Measurements from ENCODE around the gene HOATZ. TPM values are rescaled to one million over a fixed set of nuclear protein-coding genes. Genes with fewer than 3 reads are reported as not detected.

Gene HOATZ
- total RNA-seq, 1 experiment from 2014 or later: not detected

- CTCF ChIA-PET: no interaction called here
- no peak overlapping the region for H3K4me2 ChIP-seq (ENCODE audit: low read length)
- no peak overlapping the region for H2AFZ ChIP-seq (ENCODE audit: low read depth, low read length, poor library complexity, severe bottlenecking)
- H3K4me3 ChIP-seq (replicated peaks in 1 of 2; ENCODE audit: low read depth in 1 of 2, low read length in 2 of 2): no peak overlapping the region
- no peaks in the 10 kb centered on the region for H3K79me2 ChIP-seq (ENCODE audit: insufficient read depth, low read length)
- H4K20me1 ChIP-seq (ENCODE audit: insufficient read depth): no peaks in the 10 kb centered on the region
- TF ChIP-seq ZBTB33 (IDR thresholded peaks at IDR 0.05; ENCODE audit: extremely low read depth, insufficient replicate concordance, low read length) (no peak), YY1 (IDR thresholded peaks at IDR 0.05; ENCODE audit: extremely low read depth, insufficient replicate concordance, low read depth, low read length) (no peak), EZH2phosphoT487 (IDR thresholded peaks at IDR 0.05; ENCODE audit: borderline replicate concordance) (no peak), SRF (IDR thresholded peaks at IDR 0.05; ENCODE audit: low read depth) (no peak), ATF3 (IDR thresholded peaks at IDR 0.05) (no peak), JUND (IDR thresholded peaks at IDR 0.05) (no peak), EZH2 (IDR thresholded peaks at IDR 0.05) (no peak), POLR2AphosphoS5 (IDR thresholded peaks at IDR 0.05; ENCODE audit: low read depth, low read length) (no peak), RAD21 (IDR thresholded peaks at IDR 0.05; ENCODE audit: low read depth) (no peak), POLR2A (IDR thresholded peaks at IDR 0.05; ENCODE audit: borderline replicate concordance, extremely low read depth, insufficient read depth, insufficient read length) (no peak), FOSL1 (IDR thresholded peaks at IDR 0.05; ENCODE audit: low read depth) (no peak), SIN3A (IDR thresholded peaks at IDR 0.05; ENCODE audit: low read depth) (no peak), MAX (IDR thresholded peaks at IDR 0.05) (no peak)
- POLR2A ChIA-PET: no interaction called here
- H3K9me3 ChIP-seq (ENCODE audit: control insufficient read depth in 1 of 2, insufficient read depth in 1 of 2, low read depth in 1 of 2, low read length in 2 of 2): no peaks in the 10 kb centered on the region
- no peak for DNase-seq (ENCODE audit: low read depth, low spot score)
- no peak for ATAC-seq
- no peaks in the 10 kb centered on the region for H3K9me2 ChIP-seq (ENCODE audit: insufficient read depth)
- no TSS peak for BruUV-seq (replicated peaks)
- intact Hi-C loops (cut with micrococcal nuclease): no loop called here
- no peaks in the 10 kb centered on the region for H3K27me3 ChIP-seq (ENCODE audit: insufficient read depth, low read length)
- H3K4me1 ChIP-seq (ENCODE audit: control insufficient read depth in 1 of 2, insufficient read depth in 2 of 2, low read length in 2 of 2): no peaks in the 10 kb centered on the region
- no peaks in the 10 kb centered on the region for H3K36me3 ChIP-seq (ENCODE audit: control insufficient read depth in 1 of 2, insufficient read depth in 2 of 2, low read length in 2 of 2)
- RAD21 ChIA-PET (ENCODE audit: low non-redundant PET in 1 of 2, low total read pairs in 2 of 2, uncharacterized antibody in 2 of 2, unreplicated experiment in 2 of 2): no interaction called here
- no peak overlapping the region for H3K27ac ChIP-seq (ENCODE audit: low read depth, low read length)
- H3K9ac ChIP-seq (ENCODE audit: low read length): no peak overlapping the region
Observed at GRCh38 chr11:111513240-111513605, 1.4 kb upstream of the HOATZ start.
